Osteocyte (in vitro differentiated cells): Measurements from ENCODE around the gene C19orf38. TPM values are rescaled to one million over a fixed set of nuclear protein-coding genes. Genes with fewer than 3 reads are reported as not detected.

ENCODE experiments used
- DNase-seq: peaks from one replicate; pipeline ENCODE4 v3.0.0; 2021; ENCODE audit warnings: mixed read lengths; ENCODE audit not compliant: unreplicated experiment; ENCODE audit errors: extremely low spot score
- H3K27ac Mint-ChIP-seq: one replicate; pipeline ENCODE4 v1.8.0; 2021; ENCODE audit warnings: mild to moderate bottlenecking, mixed read lengths; ENCODE audit not compliant: unreplicated experiment
- H3K27me3 Mint-ChIP-seq: one replicate; pipeline ENCODE4 v1.8.0; 2021; ENCODE audit warnings: mixed read lengths; ENCODE audit not compliant: unreplicated experiment
- H3K36me3 Mint-ChIP-seq: one replicate; pipeline ENCODE4 v1.8.0; 2021; ENCODE audit warnings: mixed read lengths; ENCODE audit not compliant: unreplicated experiment
- H3K4me1 Mint-ChIP-seq: one replicate; pipeline ENCODE4 v1.8.0; 2021; ENCODE audit warnings: mixed read lengths; ENCODE audit not compliant: unreplicated experiment
- H3K4me3 Mint-ChIP-seq: one replicate; pipeline ENCODE4 v1.8.0; 2021; ENCODE audit warnings: mild to moderate bottlenecking, moderate library complexity, mixed read lengths; ENCODE audit not compliant: unreplicated experiment
- H3K9me3 Mint-ChIP-seq: one replicate; pipeline ENCODE4 v1.8.0; 2021; ENCODE audit warnings: mixed read lengths; ENCODE audit not compliant: unreplicated experiment
- total RNA-seq: library from RNA; stranded (reverse); gene quantifications from 2 replicates; pipeline ENCODE4 v1.2.1, GENCODE V29; 2021
- TF ChIP-seq, protein P1 (sequence below): fragments of 200-600 bp; sonication (generic); IDR thresholded peaks from 2 replicates; pipeline ENCODE4 v1.5.0; 2021; ENCODE audit warnings: antibody characterized with exemption, mild to moderate bottlenecking, moderate library complexity

The C19orf38 gene
- total RNA-seq, 1 donor from 2014 or later: 0.27 TPM

GRCh38 chr19:10805758-10806247 lies 42.4 kb upstream of the C19orf38 start:
- DNase-seq: no peak
- peaks cover 44% of the 10 kb centered on the region for H3K36me3 Mint-ChIP-seq
- H3K4me1 Mint-ChIP-seq: peaks cover 10% of the 10 kb centered on the region
- no peaks in the 10 kb centered on the region for H3K9me3 Mint-ChIP-seq
- H3K4me3 Mint-ChIP-seq: no peak overlapping the region
- TF ChIP-seq, protein P1, sequence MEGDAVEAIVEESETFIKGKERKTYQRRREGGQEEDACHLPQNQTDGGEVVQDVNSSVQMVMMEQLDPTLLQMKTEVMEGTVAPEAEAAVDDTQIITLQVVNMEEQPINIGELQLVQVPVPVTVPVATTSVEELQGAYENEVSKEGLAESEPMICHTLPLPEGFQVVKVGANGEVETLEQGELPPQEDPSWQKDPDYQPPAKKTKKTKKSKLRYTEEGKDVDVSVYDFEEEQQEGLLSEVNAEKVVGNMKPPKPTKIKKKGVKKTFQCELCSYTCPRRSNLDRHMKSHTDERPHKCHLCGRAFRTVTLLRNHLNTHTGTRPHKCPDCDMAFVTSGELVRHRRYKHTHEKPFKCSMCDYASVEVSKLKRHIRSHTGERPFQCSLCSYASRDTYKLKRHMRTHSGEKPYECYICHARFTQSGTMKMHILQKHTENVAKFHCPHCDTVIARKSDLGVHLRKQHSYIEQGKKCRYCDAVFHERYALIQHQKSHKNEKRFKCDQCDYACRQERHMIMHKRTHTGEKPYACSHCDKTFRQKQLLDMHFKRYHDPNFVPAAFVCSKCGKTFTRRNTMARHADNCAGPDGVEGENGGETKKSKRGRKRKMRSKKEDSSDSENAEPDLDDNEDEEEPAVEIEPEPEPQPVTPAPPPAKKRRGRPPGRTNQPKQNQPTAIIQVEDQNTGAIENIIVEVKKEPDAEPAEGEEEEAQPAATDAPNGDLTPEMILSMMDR: no peak
- no peak overlapping the region for H3K27ac Mint-ChIP-seq
- no peaks in the 10 kb centered on the region for H3K27me3 Mint-ChIP-seq

GRCh38 chr19:10808937-10809649 lies 39.1 kb upstream of the C19orf38 start:
- Mint-ChIP-seq H3K4me1 (peaks cover 21% of the 10 kb centered on the region), H3K27me3 (no peaks in the 10 kb centered on the region), H3K36me3 (peaks cover 38% of the 10 kb centered on the region), H3K4me3 (no peak overlapping the region), H3K27ac (peak overlapping the region; percentile 46), H3K9me3 (no peaks in the 10 kb centered on the region)
- DNase-seq: no peak
- TF ChIP-seq, protein P1: no peak

DNA sequence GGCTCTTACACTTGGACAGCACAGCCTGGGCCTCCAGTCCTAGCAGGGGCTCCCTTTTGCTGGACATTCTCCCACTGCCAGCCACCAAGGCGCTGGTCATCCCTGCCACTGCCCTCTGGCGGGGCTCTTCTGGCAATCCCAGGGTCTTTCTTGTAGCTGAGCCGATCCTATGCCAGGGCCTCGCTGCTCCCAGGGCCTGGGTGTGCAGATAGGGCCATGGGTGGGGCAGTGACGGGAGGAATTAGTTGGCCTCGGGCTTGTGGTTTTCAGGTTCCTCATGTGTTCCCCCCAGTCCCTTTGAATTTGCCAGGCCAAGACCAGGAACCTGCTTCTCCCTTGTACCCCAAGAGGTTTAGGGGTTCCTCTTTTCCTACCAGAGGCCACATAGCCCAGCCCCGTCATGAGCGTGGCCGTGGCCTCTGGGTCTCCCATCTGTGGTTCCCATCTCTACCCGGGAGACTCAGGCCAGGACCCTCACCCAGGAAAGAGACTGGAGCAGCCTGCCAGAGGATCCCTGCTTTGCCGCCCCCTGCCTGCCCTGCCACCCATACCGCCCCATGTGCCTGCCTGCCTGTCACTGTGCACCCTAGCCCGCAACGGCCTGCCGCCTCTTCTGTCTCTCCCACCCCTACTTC lies 38.4 kb upstream of the C19orf38 start:
- no peak overlapping the region for H3K4me3 Mint-ChIP-seq

GRCh38 chr19:10811391-10812111 lies 36.7 kb upstream of the C19orf38 start:
- H3K36me3 Mint-ChIP-seq: peaks cover 38% of the 10 kb centered on the region
- TF ChIP-seq, protein P1: no peak
- H3K4me1 Mint-ChIP-seq: peaks cover 38% of the 10 kb centered on the region

More for the DNA sequence above, 38.4 kb upstream of the C19orf38 start:
- Mint-ChIP-seq H3K27ac (peak overlapping the region; percentile 6), H3K36me3 (peaks cover 40% of the 10 kb centered on the region), H3K9me3 (no peaks in the 10 kb centered on the region), H3K4me1 (peaks cover 25% of the 10 kb centered on the region), H3K27me3 (no peaks in the 10 kb centered on the region)
- TF ChIP-seq, protein P1: no peak
- DNase-seq: no peak

DNA sequence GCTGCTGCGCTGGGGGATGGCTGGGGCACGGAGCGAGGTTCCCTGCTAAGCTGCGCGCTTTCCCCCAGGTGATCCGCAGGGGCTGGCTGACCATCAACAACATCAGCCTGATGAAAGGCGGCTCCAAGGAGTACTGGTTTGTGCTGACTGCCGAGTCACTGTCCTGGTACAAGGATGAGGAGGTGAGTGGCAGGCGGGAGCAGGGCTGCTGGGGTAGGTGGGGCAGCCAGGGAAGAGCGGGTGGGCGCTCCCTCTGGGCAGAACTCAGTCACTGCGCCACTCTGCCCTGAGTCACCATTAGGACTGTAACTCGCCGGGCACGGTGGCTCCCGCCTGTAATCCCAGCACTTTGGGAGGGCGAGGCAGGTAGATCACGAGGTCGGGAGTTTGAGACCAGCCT lies 36.0 kb upstream of the C19orf38 start:
- no peak overlapping the region for H3K4me3 Mint-ChIP-seq
- peak overlapping the region; percentile 18 for H3K27ac Mint-ChIP-seq
- H3K36me3 Mint-ChIP-seq: peaks cover 41% of the 10 kb centered on the region
- H3K4me1 Mint-ChIP-seq: peaks cover 42% of the 10 kb centered on the region
- TF ChIP-seq, protein P1: no peak
- DNase-seq: no peak
- H3K9me3 Mint-ChIP-seq: no peaks in the 10 kb centered on the region
- H3K27me3 Mint-ChIP-seq: no peaks in the 10 kb centered on the region

More at GRCh38 chr19:10811391-10812111, 36.7 kb upstream of the C19orf38 start:
- H3K27me3 Mint-ChIP-seq: no peaks in the 10 kb centered on the region
- DNase-seq: no peak
- no peak overlapping the region for H3K4me3 Mint-ChIP-seq
- no peaks in the 10 kb centered on the region for H3K9me3 Mint-ChIP-seq
- H3K27ac Mint-ChIP-seq: peak overlapping the region; percentile 18
